Glutamatergic neuron (in vitro differentiated cells): ENCODE measurements around the gene RITA1. TPM values are rescaled to one million over a fixed set of nuclear protein-coding genes. Genes with fewer than 3 reads are reported as not detected.

Experiments used
- DNase-seq: peaks from one replicate; pipeline ENCODE4 v3.0.0; 2022
- H3K27ac Mint-ChIP-seq: one replicate; pipeline ENCODE4 v1.8.0; 2020; ENCODE audit warnings: mild to moderate bottlenecking, mixed read lengths, inconsistent platforms; ENCODE audit not compliant: unreplicated experiment
- H3K27me3 Mint-ChIP-seq: one replicate; pipeline ENCODE4 v1.8.0; 2020; ENCODE audit warnings: mild to moderate bottlenecking, moderate library complexity, mixed read lengths, inconsistent platforms; ENCODE audit not compliant: unreplicated experiment
- H3K36me3 Mint-ChIP-seq: one replicate; pipeline ENCODE4 v1.8.0; 2020; ENCODE audit warnings: mild to moderate bottlenecking, mixed read lengths, inconsistent platforms; ENCODE audit not compliant: unreplicated experiment
- H3K4me1 Mint-ChIP-seq: one replicate; pipeline ENCODE4 v1.8.0; 2020; ENCODE audit warnings: mild to moderate bottlenecking, low read depth, mixed read lengths, inconsistent platforms; ENCODE audit not compliant: unreplicated experiment
- H3K4me3 Mint-ChIP-seq: one replicate; pipeline ENCODE4 v1.8.0; 2020; ENCODE audit warnings: mild to moderate bottlenecking, mixed read lengths, inconsistent platforms; ENCODE audit not compliant: unreplicated experiment
- H3K9me3 Mint-ChIP-seq: one replicate; pipeline ENCODE4 v1.8.0; 2020; ENCODE audit warnings: mild to moderate bottlenecking, moderate library complexity, mixed read lengths, inconsistent platforms; ENCODE audit not compliant: unreplicated experiment
- total RNA-seq: library from RNA; stranded (reverse); fragmentation: NEBNext Ultra II Directional; extraction: Animal tissue kit (Norgen Biotek cat#: 25700); gene quantifications from one replicate; pipeline ENCODE4 v1.2.1, GENCODE V29; 2021; ENCODE audit not compliant: unreplicated experiment
- TF ChIP-seq, protein P1 (sequence below): fragments of 200-600 bp; sonication (generic); IDR thresholded peaks from one replicate; pipeline ENCODE4 v1.5.0; 2021; ENCODE audit not compliant: partially characterized antibody, unreplicated experiment

The RITA1 gene
- total RNA-seq, 1 donor from 2014 or later: 6.7 TPM

DNA sequence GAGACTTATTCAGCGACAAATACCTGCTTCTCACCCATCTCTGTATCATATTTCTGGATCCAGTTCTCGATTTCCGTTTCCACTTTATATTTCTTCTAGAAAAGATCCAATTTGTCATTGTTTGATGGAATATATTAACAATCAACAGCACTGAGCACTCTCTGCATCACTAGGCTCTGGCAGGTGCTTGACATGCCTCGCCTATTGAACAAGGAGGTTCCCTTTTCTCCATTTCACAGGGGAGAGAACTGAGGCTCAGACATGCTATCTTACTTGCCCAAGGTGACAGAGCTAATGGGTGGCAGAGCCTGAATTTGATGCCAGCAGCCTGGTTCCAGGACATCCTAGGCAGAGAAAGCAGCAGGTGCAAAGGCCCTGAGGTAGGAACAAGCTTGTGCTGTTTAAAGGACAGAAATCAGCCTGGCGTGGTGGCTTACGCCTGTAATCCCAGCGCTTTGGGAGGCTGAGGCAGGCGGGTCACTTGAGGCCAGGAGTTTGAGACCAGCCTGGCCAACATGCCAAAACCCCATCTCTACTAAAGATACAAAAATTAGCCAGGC lies 12.1 kb downstream of the RITA1 start:
- TF ChIP-seq, protein P1, sequence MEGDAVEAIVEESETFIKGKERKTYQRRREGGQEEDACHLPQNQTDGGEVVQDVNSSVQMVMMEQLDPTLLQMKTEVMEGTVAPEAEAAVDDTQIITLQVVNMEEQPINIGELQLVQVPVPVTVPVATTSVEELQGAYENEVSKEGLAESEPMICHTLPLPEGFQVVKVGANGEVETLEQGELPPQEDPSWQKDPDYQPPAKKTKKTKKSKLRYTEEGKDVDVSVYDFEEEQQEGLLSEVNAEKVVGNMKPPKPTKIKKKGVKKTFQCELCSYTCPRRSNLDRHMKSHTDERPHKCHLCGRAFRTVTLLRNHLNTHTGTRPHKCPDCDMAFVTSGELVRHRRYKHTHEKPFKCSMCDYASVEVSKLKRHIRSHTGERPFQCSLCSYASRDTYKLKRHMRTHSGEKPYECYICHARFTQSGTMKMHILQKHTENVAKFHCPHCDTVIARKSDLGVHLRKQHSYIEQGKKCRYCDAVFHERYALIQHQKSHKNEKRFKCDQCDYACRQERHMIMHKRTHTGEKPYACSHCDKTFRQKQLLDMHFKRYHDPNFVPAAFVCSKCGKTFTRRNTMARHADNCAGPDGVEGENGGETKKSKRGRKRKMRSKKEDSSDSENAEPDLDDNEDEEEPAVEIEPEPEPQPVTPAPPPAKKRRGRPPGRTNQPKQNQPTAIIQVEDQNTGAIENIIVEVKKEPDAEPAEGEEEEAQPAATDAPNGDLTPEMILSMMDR: no peak
- no peak overlapping the region for H3K4me3 Mint-ChIP-seq
- H3K36me3 Mint-ChIP-seq: no peaks in the 10 kb centered on the region
- H3K4me1 Mint-ChIP-seq: peaks cover 7% of the 10 kb centered on the region
- H3K27ac Mint-ChIP-seq: no peak overlapping the region
- no peak for DNase-seq
- no peaks in the 10 kb centered on the region for H3K9me3 Mint-ChIP-seq
- H3K27me3 Mint-ChIP-seq: peaks cover 2% of the 10 kb centered on the region

DNA sequence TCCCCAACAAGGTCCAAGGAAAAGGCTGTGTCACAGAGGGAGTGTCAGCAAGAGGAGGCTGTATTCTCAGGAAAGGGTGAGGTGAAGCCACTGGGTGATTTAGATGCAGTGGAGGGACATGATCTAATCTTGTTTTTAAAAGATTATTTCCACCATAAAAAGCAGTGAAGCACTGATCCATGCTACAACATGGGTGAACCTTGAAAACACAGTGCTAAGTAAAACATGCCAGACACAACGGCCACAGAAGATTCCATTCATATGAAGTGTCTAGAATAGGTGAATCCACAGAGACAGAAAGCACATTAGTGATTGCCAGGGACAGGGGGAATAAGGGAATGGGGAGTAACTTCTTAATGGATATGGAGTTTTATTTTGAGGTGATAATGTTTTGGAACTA lies 12.8 kb downstream of the RITA1 start:
- no peaks in the 10 kb centered on the region for H3K9me3 Mint-ChIP-seq
- no peak overlapping the region for H3K27ac Mint-ChIP-seq

DNA sequence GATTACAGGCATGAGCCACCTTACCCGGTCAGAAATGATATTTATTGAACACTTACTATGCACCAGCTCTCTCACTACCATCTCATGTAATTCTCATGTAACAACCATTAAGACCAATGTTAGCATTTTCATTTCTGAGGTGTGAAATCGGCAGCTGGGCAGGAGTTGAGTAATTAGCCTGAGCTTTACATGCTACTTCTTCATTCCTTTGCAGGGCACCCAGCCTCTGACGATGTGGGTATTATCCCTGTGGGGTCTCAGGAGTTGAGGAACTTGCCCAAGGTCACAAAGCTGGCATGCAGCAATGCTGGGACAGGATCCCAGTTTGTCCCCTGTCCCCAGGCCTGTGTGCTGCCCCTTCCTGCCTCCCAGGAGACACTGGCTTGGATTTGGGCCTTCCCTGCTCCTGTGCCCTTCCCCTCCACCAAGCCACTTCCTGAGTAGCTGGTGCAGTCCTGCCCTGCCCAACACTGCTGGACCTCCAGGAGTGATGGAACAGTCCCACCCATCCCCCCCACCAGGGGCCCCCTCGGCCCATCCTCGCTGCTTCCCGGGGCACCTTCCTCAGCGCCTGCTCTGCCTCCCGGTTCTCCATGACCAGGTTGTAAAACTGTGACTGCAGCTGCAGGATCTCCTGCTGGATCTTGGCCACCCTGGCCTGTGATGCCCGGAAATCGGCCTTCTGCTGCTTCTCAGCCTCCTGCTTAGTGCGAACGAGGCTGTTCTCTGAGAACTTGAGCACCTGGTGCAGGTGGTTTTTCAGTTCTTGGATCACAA lies 14.7 kb downstream of the RITA1 start:
- DNase-seq: no peak
- Mint-ChIP-seq H3K9me3 (no peaks in the 10 kb centered on the region), H3K27me3 (peaks cover 2% of the 10 kb centered on the region), H3K27ac (no peak overlapping the region), H3K4me1 (peaks cover 7% of the 10 kb centered on the region), H3K36me3 (no peaks in the 10 kb centered on the region), H3K4me3 (no peak overlapping the region)
- TF ChIP-seq, protein P1: no peak

More for the DNA sequence above, 12.8 kb downstream of the RITA1 start:
- Mint-ChIP-seq H3K4me1 (peaks cover 7% of the 10 kb centered on the region), H3K4me3 (no peak overlapping the region), H3K27me3 (peaks cover 2% of the 10 kb centered on the region), H3K36me3 (no peaks in the 10 kb centered on the region)
- no peak for DNase-seq
- TF ChIP-seq, protein P1: no peak

DNA sequence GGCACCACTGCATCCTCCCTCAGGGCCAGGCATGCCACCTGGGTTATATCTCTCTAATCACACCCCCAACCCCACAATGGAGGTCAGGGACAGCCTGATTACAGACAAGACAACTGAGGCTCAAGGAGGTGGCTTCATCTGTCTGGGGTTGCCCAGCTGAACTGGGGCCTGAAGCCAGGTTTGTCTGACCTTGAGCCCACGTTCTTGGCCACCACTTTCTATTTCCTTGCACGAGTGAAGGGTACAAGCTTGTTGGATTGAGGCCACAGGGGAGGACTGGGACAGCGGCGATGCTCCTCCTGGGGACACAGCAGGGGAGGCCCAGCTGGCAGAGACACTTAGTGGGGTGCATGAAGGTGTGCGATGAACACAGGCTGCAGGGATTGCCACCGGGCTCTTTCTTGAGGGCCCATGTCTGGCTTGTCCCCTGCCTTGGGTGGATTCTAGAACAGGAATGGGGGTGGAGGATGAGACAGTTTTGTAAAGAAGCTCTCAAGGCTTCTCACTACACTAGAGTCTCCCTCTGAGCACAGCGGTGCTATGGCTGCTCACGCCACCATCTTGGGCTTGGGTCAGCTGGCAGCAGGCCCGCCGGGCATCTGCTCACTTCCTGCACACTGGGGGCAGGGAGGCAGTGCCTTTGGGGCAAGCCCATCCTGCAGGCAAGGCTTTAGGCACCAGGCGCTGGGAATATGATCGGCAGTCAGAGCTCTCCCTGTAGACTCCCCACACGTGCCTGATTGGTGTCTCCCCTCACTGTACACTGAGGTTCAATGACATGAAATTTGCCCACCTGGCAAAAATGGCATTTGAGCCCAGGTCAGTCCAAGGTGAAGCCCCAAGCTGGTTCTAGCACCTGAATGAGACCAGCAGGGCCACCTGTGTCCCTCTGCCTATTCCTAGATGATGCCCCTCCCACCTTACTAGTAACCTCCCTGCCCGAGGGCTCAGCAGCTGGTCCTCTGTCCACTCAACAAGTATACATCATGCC lies 16.0 kb downstream of the RITA1 start:
- H3K9me3 Mint-ChIP-seq: peaks cover 4% of the 10 kb centered on the region
- H3K4me3 Mint-ChIP-seq: no peak overlapping the region

More for the DNA sequence above, 16.0 kb downstream of the RITA1 start:
- Mint-ChIP-seq H3K27ac (no peak overlapping the region), H3K27me3 (peaks cover 5% of the 10 kb centered on the region), H3K4me1 (peaks cover 2% of the 10 kb centered on the region), H3K36me3 (peaks cover 4% of the 10 kb centered on the region)
- DNase-seq: no peak
- TF ChIP-seq, protein P1: no peak
